Smooth muscle cell of the pulmonary artery (primary cell): ENCODE results near the gene CACYBP. TPM values are rescaled to one million over a fixed set of nuclear protein-coding genes. Genes with fewer than 3 reads are reported as not detected.

Source experiments
- total RNA-seq: library from RNA; depleted of rRNA; stranded (reverse); fragments of >200 nt; gene quantifications from 2 replicates; pipeline ENCODE4 v1.2.3, GENCODE V29; 2014

CACYBP gene, protein sequence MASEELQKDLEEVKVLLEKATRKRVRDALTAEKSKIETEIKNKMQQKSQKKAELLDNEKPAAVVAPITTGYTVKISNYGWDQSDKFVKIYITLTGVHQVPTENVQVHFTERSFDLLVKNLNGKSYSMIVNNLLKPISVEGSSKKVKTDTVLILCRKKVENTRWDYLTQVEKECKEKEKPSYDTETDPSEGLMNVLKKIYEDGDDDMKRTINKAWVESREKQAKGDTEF
- total RNA-seq: 181 and 205 TPM in 2 replicates

GRCh38 chr1:174999936-175000696 is at the start of gene CACYBP:
TSS of gene CACYBP (plus strand) at chr1:174999947. CDS start at chr1:175000181, 234 bp downstream.

DNA sequence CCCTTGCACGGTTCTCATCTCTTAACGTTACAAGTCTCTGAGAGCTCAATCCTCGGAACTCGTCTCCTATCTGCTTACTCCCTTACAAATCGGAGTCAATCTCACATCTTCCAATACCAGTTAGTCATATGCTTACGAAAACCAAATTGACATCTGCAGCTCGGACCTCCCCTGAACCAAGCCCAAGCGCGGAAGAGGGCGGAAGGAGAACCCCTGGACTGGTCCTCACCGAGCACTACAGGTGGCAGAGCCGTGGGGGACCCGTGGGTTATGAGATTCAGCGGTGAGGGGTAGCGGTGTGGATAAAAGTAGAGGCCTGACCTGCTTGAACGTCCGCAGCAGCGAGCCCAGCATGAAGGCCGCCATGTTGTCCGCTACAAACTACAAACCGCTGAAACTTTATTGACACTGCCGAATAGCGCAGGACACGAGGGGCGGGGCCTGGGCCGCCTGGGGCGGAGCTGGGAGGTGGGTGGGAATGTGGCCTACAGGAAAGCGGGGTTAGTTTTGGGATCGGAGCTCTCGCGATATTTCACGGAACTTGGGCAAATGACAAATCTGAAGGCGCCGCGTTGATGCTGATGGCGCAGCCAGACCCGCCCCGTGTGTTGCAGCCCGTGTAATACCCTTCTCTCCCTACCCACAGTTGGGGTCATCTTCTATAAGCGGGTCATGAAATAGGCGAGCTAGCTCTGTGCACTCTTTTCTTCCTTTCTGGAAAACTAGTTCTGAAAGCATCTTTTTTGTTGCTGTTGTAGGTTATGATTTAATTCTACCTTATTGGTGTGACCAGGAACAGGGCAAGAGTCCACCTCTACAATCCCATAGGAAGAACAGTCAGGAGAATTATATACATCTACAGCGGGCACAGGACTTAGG is 23.5 kb downstream of the CACYBP start, which contains the start of gene MRPS14:
Gene MRPS14, minus strand, starts transcription at position 383 of the 879 bp plus-strand sequence. Its CDS starts 17 bp downstream, at position 366.

Other genes starting within 250 kb of the CACYBP start
- gene MRPS14, start 23.5 kb downstream of the CACYBP start, total RNA-seq: 16.4 and 23.7 TPM in 2 replicates
- 0.03 TPM in 1 of 2 replicates, not detected in the other for gene TNN, start 67.9 kb downstream of the CACYBP start, total RNA-seq
- gene KIAA0040, start 192.8 kb downstream of the CACYBP start, total RNA-seq: 1.5 TPM in 2 replicates